Activated T-cell treated with anti-CD3 and anti-CD28 coated beads for 24 hours (primary cell): ENCODE measurements around the gene PTGDR.

Experiments
- DNase-seq: peaks from one replicate; pipeline ENCODE4 v3.0.0-alpha.2; 2020; ENCODE audit warnings: low read depth

The PTGDR gene

DNA sequence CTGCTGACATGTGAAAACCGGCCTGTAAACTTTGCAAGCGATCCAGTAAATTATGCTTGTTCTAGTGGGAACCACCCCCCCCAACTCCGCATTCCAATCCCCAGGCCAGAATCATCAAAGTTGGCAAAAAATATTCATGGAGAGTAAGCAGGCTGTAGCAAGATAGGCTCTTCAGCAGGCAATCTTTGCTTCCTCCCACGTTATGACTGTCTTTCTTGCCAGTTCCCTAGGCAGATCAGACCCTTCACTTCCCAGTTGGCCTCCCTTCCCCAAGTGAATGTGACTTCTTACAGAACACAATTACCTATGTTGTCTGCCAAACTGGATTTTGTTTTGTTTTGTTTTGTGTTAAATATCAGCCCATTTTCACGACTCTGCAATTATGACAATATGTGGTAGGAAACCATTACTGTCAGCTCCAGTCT is 45.4 kb downstream of the PTGDR start:
- no peak for DNase-seq

DNA sequence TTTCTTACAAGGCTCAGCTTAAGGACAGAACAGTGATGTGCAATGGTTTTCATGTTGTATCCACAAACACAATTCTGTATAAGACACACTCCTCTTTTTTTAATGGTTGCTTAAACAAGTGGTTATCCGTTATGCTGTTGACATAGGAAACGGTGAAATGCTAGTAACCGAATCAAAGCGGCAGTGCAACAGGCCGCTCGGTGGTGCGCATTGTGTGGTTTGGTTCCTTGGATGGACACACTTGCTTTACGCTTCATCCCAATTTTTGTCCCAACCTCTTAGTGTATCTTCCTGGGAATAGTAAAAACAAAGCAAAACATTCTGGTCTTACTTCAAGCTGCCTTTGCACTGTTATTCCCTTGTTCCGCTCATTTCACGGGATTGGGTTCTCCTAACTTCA is 46.0 kb downstream of the PTGDR start:
- no peak for DNase-seq

GRCh38 chr14:52313903-52314594 is 46.6 kb downstream of the PTGDR start, which contains the start of gene PTGER2:
TSS of gene PTGER2 (plus strand) at chr14:52314312. CDS start at chr14:52314549, 237 bp downstream.
- peak; percentile 64 for DNase-seq

DNA sequence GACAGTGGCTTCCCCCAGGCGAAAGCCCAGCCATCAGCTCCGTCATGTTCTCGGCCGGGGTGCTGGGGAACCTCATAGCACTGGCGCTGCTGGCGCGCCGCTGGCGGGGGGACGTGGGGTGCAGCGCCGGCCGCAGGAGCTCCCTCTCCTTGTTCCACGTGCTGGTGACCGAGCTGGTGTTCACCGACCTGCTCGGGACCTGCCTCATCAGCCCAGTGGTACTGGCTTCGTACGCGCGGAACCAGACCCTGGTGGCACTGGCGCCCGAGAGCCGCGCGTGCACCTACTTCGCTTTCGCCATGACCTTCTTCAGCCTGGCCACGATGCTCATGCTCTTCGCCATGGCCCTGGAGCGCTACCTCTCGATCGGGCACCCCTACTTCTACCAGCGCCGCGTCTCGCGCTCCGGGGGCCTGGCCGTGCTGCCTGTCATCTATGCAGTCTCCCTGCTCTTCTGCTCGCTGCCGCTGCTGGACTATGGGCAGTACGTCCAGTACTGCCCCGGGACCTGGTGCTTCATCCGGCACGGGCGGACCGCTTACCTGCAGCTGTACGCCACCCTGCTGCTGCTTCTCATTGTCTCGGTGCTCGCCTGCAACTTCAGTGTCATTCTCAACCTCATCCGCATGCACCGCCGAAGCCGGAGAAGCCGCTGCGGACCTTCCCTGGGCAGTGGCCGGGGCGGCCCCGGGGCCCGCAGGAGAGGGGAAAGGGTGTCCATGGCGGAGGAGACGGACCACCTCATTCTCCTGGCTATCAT is 47.3 kb downstream of the PTGDR start:
- DNase-seq, result peak; percentile 25

DNA sequence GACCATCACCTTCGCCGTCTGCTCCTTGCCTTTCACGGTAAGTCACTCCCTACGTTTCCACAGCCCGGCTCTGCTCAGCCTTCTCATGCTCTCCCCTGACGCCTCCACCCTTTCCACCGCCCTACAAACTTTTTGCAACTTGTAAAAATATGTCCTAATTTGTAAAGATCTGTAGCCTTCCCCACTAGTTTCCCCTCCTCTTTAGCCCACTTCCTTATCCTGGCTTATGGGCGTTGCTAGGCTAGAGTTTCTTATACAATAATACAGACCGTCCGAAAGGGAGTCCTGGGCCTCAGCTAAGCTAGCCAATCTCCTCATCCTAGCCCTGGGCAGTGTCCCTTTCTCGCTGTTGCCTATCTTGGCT is 47.8 kb downstream of the PTGDR start:
- no peak for DNase-seq

DNA sequence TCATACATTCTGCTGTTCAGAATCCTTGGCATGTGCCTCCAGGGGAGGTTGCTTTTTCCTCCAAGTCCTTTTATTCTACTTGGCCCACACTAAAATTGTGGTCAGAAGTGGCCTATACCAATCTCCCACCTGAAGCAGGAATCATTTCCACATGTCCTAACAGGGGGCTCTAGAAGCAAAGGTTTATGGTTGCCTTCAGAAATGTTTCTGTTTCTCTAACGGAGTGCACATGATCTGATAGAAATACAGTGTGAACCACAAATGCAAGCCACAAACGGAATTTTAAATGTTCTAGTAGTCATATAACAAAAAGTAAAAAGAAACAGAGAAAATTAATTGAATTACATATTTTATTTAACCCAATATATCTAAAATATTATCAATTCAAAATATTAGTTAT is 50.6 kb downstream of the PTGDR start:
- no peak for DNase-seq

- DNase-seq, result no peak
These were observed 51.5 kb downstream of the PTGDR start for GRCh38 chr14:52318826-52319645.

- no peak for DNase-seq
These were observed 52.4 kb downstream of the PTGDR start for GRCh38 chr14:52319919-52320318.

DNA sequence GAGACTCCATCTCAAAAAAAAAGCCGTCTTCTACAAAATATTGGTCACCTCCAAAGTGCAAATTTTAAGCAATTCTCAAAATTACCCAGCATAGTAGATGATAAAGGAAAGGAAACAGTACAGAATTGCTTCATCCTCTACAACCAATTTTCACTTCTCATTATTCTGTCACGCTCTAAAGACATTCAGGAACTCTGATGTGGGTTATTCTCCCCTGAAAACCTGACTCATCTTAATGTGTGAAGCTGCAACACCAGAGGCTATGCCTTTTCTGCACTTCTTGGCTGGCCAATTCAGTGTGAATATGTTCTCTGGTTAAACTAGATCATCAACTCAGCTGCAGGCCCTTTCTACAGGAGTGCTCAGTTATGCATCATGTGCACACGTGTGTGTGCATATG is 57.6 kb downstream of the PTGDR start:
- DNase-seq, result peak; percentile 38

DNA sequence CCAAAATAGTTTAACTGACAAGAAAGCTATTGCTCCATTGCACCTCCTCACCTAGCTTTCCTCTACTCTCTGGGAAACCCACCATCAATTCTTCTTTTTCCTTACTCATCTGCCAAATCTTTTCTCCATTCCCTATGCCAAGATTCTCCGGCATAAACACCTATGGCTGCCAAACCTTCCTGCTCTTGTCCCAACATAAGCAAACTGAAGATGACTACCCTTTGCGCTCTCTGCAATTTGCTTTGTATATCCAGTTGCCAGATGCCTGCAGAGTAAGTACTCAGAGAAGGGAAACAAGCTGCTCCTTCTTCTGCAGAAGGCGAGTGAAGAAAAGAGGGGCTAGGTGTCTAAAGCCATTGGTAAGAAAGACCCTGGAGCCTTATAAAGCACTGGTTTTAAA is 58.1 kb downstream of the PTGDR start:
- DNase-seq, result no peak
